ENCODE measurements around the gene PCBP2.

The PCBP2 gene

DNA sequence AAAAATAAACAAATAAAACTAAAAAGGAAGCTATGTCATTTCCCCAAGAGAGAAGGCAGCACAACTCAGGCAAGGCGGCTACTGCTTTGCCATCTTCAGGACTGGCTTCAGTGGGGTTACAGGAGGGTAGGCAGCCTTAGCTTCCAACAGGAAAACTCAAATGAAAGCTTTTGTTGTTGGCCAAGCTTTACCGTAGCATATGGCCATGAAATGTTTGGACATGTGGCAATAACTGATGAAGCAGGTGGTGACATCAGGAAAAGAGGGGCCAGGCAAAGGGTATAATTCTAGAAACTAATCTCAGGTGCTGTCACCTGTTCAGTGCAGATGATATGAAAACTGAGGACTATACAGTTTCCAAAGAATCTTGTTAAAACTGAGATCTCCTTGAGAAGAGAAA, 78.2 kb downstream of the PCBP2 start:
- no peak overlapping the region for H3K27ac ChIP-seq
- TF ChIP-seq, protein P1, sequence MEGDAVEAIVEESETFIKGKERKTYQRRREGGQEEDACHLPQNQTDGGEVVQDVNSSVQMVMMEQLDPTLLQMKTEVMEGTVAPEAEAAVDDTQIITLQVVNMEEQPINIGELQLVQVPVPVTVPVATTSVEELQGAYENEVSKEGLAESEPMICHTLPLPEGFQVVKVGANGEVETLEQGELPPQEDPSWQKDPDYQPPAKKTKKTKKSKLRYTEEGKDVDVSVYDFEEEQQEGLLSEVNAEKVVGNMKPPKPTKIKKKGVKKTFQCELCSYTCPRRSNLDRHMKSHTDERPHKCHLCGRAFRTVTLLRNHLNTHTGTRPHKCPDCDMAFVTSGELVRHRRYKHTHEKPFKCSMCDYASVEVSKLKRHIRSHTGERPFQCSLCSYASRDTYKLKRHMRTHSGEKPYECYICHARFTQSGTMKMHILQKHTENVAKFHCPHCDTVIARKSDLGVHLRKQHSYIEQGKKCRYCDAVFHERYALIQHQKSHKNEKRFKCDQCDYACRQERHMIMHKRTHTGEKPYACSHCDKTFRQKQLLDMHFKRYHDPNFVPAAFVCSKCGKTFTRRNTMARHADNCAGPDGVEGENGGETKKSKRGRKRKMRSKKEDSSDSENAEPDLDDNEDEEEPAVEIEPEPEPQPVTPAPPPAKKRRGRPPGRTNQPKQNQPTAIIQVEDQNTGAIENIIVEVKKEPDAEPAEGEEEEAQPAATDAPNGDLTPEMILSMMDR (conservative IDR thresholded peaks at IDR 0.05) = no peak
